WTC11 (cell line): Measurements from ENCODE around the gene DBN1. TPM values are rescaled to one million over a fixed set of nuclear protein-coding genes. Genes with fewer than 3 reads are reported as not detected.

ENCODE experiments used
- ATAC-seq: fragments of 200-7000 bp; cut with Tn5 transposase; 2 replicates; pipeline ENCODE4 v1.10.0; 2021; ENCODE audit warnings: mild to moderate bottlenecking, moderate library complexity
- CTCF ChIA-PET: fragments of 300-600 bp; sonication (Branson Sonifier 250); formaldehyde crosslinking; loops from one replicate; lab custom pipeline; 2021; ENCODE audit warnings: antibody characterized with exemption; lab: Charles Lee
- POLR2A ChIA-PET: fragments of 350-600 bp; sonication (Branson Sonifier 250); formaldehyde crosslinking; loops from one replicate; lab custom pipeline; 2021; ENCODE audit warnings: antibody characterized with exemption; lab: Charles Lee
- DNase-seq: peaks from one replicate; pipeline ENCODE4 v3.0.0; 2021; ENCODE audit warnings: low spot score
- H3K27ac Mint-ChIP-seq: 2 replicates; pipeline ENCODE4 v1.8.0; 2021; ENCODE audit warnings: mixed read lengths
- H3K27me3 Mint-ChIP-seq: 2 replicates; pipeline ENCODE4 v1.8.0; 2021; ENCODE audit warnings: low read depth, mild to moderate bottlenecking, moderate library complexity, mixed read lengths
- H3K36me3 Mint-ChIP-seq: 2 replicates; pipeline ENCODE4 v1.8.0; 2021; ENCODE audit warnings: mixed read lengths
- H3K4me1 Mint-ChIP-seq: 2 replicates; pipeline ENCODE4 v1.8.0; 2022; ENCODE audit warnings: mixed read lengths
- H3K4me3 Mint-ChIP-seq: 2 replicates; pipeline ENCODE4 v1.8.0; 2021; ENCODE audit warnings: mild to moderate bottlenecking, moderate library complexity, mixed read lengths
- H3K9me3 Mint-ChIP-seq: 2 replicates; pipeline ENCODE4 v1.8.0; 2021; ENCODE audit warnings: mixed read lengths
- CREM ChIP-seq: sonication (generic); formaldehyde crosslinking; IDR thresholded peaks from 2 replicates; pipeline ENCODE4 v1.8.1; 2022; ENCODE audit warnings: mild to moderate bottlenecking, missing genetic modification reagents, moderate library complexity
- ELF4 ChIP-seq: sonication (generic); formaldehyde crosslinking; IDR thresholded peaks from 2 replicates; pipeline ENCODE4 v1.8.1; 2022; ENCODE audit warnings: low read depth, mild to moderate bottlenecking, moderate library complexity, missing genetic modification reagents
- ETV6 ChIP-seq: sonication (generic); formaldehyde crosslinking; IDR thresholded peaks from 2 replicates; pipeline ENCODE4 v1.8.1; 2022; ENCODE audit warnings: mild to moderate bottlenecking, missing genetic modification reagents
- HMGA2 ChIP-seq: fragments of 250-450 bp; sonication (Bioruptor Pico); IDR thresholded peaks from 2 replicates; pipeline ENCODE4 v1.4.0; 2021; ENCODE audit warnings: mild to moderate bottlenecking, moderate library complexity
- JAZF1 ChIP-seq: fragments of 250-450 bp; sonication (Bioruptor Pico); IDR thresholded peaks from 2 replicates; pipeline ENCODE4 v1.9.0; 2021; ENCODE audit warnings: moderate library complexity, mild to moderate bottlenecking, inconsistent platforms
- NFATC4 ChIP-seq: fragments of 250-450 bp; sonication (Bioruptor Pico); IDR thresholded peaks from 2 replicates; pipeline ENCODE4 v1.9.0; 2021; ENCODE audit warnings: mild to moderate bottlenecking
- SOX15 ChIP-seq: fragments of 250-450 bp; sonication (Bioruptor Pico); IDR thresholded peaks from 2 replicates; pipeline ENCODE4 v1.9.0; 2021; ENCODE audit warnings: mild to moderate bottlenecking
- TCF7 ChIP-seq: sonication (generic); formaldehyde crosslinking; IDR thresholded peaks from 2 replicates; pipeline ENCODE4 v1.8.0; 2022; ENCODE audit warnings: mild to moderate bottlenecking, low read depth, missing genetic modification reagents, moderate library complexity
- TEAD4 ChIP-seq: sonication (generic); formaldehyde crosslinking; IDR thresholded peaks from 2 replicates; pipeline ENCODE4 v1.8.0; 2022; ENCODE audit warnings: mild to moderate bottlenecking, missing genetic modification reagents
- ZNF121 ChIP-seq: sonication (generic); formaldehyde crosslinking; IDR thresholded peaks from 2 replicates; pipeline ENCODE4 v1.8.0; 2023; ENCODE audit warnings: missing genetic modification reagents
- ZNF219 ChIP-seq: sonication (generic); formaldehyde crosslinking; IDR thresholded peaks from 2 replicates; pipeline ENCODE4 v1.8.0; 2023; ENCODE audit warnings: missing genetic modification reagents, mild to moderate bottlenecking, borderline replicate concordance
- ZNF317 ChIP-seq: sonication (generic); formaldehyde crosslinking; IDR thresholded peaks from 2 replicates; pipeline ENCODE4 v1.8.1; 2023; ENCODE audit warnings: low read depth, mild to moderate bottlenecking, moderate library complexity, missing genetic modification reagents, borderline replicate concordance
- ZNF396 ChIP-seq: fragments of 250-450 bp; sonication (Bioruptor Pico); IDR thresholded peaks from 2 replicates; pipeline ENCODE4 v1.8.0; 2021; ENCODE audit warnings: mild to moderate bottlenecking, moderate library complexity, borderline replicate concordance
- ZNF416 ChIP-seq: fragments of 250-450 bp; sonication (Bioruptor Pico); IDR thresholded peaks from 2 replicates; pipeline ENCODE4 v1.9.0; 2021; ENCODE audit warnings: mild to moderate bottlenecking, inconsistent platforms
- total RNA-seq: library from RNA; stranded (reverse); gene quantifications from 3 replicates; pipeline ENCODE4 v1.2.3, GENCODE V29; 2021
- TF ChIP-seq, protein P1 (sequence below): fragments of 250-450 bp; sonication (Bioruptor Pico); IDR thresholded peaks from 2 replicates; pipeline ENCODE4 v1.8.0; 2021; ENCODE audit warnings: mild to moderate bottlenecking
- TF ChIP-seq, protein P2 (sequence below): sonication (generic); formaldehyde crosslinking; IDR thresholded peaks from 2 replicates; pipeline ENCODE4 v1.8.1; 2023; ENCODE audit warnings: mild to moderate bottlenecking, missing genetic modification reagents, borderline replicate concordance
- TF ChIP-seq, protein P3 (sequence below): sonication (generic); formaldehyde crosslinking; IDR thresholded peaks from 2 replicates; pipeline ENCODE4 v1.8.0; 2022; ENCODE audit warnings: mild to moderate bottlenecking, missing genetic modification reagents
- TF ChIP-seq, protein P4 (sequence below): sonication (generic); formaldehyde crosslinking; IDR thresholded peaks from 2 replicates; pipeline ENCODE4 v1.8.0; 2023; ENCODE audit warnings: missing genetic modification reagents, mild to moderate bottlenecking, borderline replicate concordance
- TF ChIP-seq, protein P5 (sequence below): sonication (generic); formaldehyde crosslinking; IDR thresholded peaks from 2 replicates; pipeline ENCODE4 v1.8.1; 2022; ENCODE audit warnings: mild to moderate bottlenecking, missing genetic modification reagents, moderate library complexity, borderline replicate concordance
- TF ChIP-seq, protein P6 (sequence below): sonication (generic); formaldehyde crosslinking; IDR thresholded peaks from 2 replicates; pipeline ENCODE4 v1.8.0; 2023; ENCODE audit warnings: mild to moderate bottlenecking, missing genetic modification reagents

DBN1 gene
- total RNA-seq, 1 experiment from 2014 or later = 288 TPM

DNA sequence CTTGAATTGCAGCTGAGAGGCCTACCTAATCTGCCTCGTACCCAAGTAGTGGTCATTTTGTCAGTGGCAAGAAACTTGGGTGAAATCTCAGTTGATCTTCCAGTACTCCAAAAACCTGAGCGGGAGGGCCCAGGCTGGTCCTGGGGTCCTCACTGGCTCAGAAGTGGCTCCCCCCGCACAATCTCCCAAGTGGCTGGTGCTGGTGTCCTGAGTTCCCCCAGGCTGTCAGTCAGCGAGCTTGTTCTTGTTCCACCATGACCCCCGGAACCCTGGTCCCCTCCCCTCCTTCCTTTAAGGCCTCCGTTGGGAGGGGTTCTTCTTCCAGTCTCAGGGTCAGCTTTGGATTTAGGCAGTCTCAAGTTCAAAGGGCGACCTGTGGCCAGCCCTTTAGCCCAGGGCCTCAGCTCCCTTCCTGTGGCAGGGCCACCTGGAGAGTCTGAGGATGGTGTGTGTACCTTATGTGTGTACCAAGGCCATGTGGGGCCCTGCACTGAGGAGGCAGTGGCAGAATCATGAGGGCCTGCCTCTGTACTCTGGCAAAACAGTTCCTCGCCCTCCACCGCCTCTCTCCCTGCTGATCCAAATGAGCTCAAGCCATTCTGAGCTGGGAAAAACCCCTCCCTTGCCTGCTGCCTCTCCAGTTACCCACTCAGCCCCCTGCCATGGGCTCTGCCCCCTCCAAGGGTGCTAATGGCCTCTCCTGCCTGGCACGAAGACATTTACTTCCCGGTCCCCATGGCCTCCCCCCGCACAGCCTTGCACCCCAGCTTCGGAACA is 4.5 kb upstream of the DBN1 start (continued):
- TF ChIP-seq SOX15 (CRISPR knock-in tag) = no peak
- TF ChIP-seq ZNF121 (CRISPR knock-in tag) = no peak
- TF ChIP-seq TEAD4 = no peak
- no peak for TF ChIP-seq NFATC4 (CRISPR knock-in tag)
- TF ChIP-seq, protein P1, sequence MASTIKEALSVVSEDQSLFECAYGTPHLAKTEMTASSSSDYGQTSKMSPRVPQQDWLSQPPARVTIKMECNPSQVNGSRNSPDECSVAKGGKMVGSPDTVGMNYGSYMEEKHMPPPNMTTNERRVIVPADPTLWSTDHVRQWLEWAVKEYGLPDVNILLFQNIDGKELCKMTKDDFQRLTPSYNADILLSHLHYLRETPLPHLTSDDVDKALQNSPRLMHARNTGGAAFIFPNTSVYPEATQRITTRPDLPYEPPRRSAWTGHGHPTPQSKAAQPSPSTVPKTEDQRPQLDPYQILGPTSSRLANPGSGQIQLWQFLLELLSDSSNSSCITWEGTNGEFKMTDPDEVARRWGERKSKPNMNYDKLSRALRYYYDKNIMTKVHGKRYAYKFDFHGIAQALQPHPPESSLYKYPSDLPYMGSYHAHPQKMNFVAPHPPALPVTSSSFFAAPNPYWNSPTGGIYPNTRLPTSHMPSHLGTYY (CRISPR knock-in tag) = no peak
- TF ChIP-seq, protein P2, sequence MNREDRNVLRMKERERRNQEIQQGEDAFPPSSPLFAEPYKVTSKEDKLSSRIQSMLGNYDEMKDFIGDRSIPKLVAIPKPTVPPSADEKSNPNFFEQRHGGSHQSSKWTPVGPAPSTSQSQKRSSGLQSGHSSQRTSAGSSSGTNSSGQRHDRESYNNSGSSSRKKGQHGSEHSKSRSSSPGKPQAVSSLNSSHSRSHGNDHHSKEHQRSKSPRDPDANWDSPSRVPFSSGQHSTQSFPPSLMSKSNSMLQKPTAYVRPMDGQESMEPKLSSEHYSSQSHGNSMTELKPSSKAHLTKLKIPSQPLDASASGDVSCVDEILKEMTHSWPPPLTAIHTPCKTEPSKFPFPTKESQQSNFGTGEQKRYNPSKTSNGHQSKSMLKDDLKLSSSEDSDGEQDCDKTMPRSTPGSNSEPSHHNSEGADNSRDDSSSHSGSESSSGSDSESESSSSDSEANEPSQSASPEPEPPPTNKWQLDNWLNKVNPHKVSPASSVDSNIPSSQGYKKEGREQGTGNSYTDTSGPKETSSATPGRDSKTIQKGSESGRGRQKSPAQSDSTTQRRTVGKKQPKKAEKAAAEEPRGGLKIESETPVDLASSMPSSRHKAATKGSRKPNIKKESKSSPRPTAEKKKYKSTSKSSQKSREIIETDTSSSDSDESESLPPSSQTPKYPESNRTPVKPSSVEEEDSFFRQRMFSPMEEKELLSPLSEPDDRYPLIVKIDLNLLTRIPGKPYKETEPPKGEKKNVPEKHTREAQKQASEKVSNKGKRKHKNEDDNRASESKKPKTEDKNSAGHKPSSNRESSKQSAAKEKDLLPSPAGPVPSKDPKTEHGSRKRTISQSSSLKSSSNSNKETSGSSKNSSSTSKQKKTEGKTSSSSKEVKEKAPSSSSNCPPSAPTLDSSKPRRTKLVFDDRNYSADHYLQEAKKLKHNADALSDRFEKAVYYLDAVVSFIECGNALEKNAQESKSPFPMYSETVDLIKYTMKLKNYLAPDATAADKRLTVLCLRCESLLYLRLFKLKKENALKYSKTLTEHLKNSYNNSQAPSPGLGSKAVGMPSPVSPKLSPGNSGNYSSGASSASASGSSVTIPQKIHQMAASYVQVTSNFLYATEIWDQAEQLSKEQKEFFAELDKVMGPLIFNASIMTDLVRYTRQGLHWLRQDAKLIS (CRISPR knock-in tag) = no peak
- TF ChIP-seq, protein P3, sequence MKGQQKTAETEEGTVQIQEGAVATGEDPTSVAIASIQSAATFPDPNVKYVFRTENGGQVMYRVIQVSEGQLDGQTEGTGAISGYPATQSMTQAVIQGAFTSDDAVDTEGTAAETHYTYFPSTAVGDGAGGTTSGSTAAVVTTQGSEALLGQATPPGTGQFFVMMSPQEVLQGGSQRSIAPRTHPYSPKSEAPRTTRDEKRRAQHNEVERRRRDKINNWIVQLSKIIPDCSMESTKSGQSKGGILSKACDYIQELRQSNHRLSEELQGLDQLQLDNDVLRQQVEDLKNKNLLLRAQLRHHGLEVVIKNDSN (CRISPR knock-in tag) = no peak
- no peak for TF ChIP-seq ZNF416 (CRISPR knock-in tag)
- TF ChIP-seq JAZF1 = no peak
- TF ChIP-seq ZNF396 (CRISPR knock-in tag) = no peak
- TF ChIP-seq ZNF219 (CRISPR knock-in tag) = no peak
- TF ChIP-seq, protein P4, sequence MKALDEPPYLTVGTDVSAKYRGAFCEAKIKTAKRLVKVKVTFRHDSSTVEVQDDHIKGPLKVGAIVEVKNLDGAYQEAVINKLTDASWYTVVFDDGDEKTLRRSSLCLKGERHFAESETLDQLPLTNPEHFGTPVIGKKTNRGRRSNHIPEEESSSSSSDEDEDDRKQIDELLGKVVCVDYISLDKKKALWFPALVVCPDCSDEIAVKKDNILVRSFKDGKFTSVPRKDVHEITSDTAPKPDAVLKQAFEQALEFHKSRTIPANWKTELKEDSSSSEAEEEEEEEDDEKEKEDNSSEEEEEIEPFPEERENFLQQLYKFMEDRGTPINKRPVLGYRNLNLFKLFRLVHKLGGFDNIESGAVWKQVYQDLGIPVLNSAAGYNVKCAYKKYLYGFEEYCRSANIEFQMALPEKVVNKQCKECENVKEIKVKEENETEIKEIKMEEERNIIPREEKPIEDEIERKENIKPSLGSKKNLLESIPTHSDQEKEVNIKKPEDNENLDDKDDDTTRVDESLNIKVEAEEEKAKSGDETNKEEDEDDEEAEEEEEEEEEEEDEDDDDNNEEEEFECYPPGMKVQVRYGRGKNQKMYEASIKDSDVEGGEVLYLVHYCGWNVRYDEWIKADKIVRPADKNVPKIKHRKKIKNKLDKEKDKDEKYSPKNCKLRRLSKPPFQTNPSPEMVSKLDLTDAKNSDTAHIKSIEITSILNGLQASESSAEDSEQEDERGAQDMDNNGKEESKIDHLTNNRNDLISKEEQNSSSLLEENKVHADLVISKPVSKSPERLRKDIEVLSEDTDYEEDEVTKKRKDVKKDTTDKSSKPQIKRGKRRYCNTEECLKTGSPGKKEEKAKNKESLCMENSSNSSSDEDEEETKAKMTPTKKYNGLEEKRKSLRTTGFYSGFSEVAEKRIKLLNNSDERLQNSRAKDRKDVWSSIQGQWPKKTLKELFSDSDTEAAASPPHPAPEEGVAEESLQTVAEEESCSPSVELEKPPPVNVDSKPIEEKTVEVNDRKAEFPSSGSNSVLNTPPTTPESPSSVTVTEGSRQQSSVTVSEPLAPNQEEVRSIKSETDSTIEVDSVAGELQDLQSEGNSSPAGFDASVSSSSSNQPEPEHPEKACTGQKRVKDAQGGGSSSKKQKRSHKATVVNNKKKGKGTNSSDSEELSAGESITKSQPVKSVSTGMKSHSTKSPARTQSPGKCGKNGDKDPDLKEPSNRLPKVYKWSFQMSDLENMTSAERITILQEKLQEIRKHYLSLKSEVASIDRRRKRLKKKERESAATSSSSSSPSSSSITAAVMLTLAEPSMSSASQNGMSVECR (CRISPR knock-in tag) = no peak
- no peak for TF ChIP-seq ZNF317 (CRISPR knock-in tag)

DNA sequence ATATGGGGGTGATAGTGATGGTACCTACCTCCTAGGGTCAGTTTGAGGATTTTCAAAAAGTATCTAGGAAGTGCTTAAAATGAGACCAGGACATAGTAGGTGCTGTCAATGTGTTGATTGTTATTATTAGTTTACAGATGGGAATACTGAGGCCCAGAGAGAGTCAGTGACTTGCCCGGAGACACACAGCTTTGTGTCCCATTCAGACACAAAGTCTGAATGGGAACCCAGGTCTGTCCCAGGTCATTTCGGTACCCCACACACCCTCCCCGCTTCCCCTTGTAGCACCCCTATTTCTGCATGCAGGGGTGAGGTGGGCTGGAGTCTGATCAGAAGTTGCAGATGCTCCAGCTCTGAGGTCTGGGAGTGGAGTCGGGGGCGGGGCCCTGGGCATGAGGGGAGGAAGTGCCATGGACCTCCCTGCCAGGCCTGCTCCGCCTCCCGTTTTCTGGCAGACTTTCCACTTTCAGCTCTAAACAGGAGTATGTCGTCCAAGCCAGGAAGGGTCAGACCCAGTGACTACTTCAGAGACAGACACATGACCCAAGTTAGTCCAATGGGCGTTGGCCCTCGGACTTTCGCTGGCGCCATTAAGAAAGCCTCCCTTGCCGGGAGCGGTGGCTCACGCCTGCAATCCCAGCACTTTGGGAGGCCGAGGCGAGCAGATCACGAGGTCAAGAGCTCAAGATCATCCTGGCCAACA is 3.2 kb upstream of the DBN1 start:
- Mint-ChIP-seq H3K4me1 (peaks cover 33% of the 10 kb centered on the region), H3K4me3 (no peak overlapping the region), H3K27me3 (no peaks in the 10 kb centered on the region), H3K9me3 (no peaks in the 10 kb centered on the region), H3K27ac (no peak overlapping the region), H3K36me3 (no peaks in the 10 kb centered on the region)
- CTCF ChIA-PET = interaction anchor here (0.6 to 16.7 kb wide), 10 partner anchors 17 to 107 kb away, joined by 3 to 230 read pairs (median 8); partner anchors contain the start of gene PDLIM7
- no peak for DNase-seq
- no peak for ATAC-seq
- POLR2A ChIA-PET = interaction anchor here (1.5 to 5.9 kb wide), 3 partner anchors 17 to 50 kb away, joined by 3 to 43 read pairs (median 6); partner anchors contain the start of genes GRK6 and PDLIM7
- no peak for TF ChIP-seq CREM (CRISPR knock-in tag)
- TF ChIP-seq, protein P5, sequence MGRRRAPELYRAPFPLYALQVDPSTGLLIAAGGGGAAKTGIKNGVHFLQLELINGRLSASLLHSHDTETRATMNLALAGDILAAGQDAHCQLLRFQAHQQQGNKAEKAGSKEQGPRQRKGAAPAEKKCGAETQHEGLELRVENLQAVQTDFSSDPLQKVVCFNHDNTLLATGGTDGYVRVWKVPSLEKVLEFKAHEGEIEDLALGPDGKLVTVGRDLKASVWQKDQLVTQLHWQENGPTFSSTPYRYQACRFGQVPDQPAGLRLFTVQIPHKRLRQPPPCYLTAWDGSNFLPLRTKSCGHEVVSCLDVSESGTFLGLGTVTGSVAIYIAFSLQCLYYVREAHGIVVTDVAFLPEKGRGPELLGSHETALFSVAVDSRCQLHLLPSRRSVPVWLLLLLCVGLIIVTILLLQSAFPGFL (CRISPR knock-in tag) = no peak
- no peak for TF ChIP-seq ELF4
- TF ChIP-seq ETV6 (CRISPR knock-in tag) = no peak
- no peak for TF ChIP-seq JAZF1
- no peak for TF ChIP-seq HMGA2 (CRISPR knock-in tag)
- TF ChIP-seq, protein P6, sequence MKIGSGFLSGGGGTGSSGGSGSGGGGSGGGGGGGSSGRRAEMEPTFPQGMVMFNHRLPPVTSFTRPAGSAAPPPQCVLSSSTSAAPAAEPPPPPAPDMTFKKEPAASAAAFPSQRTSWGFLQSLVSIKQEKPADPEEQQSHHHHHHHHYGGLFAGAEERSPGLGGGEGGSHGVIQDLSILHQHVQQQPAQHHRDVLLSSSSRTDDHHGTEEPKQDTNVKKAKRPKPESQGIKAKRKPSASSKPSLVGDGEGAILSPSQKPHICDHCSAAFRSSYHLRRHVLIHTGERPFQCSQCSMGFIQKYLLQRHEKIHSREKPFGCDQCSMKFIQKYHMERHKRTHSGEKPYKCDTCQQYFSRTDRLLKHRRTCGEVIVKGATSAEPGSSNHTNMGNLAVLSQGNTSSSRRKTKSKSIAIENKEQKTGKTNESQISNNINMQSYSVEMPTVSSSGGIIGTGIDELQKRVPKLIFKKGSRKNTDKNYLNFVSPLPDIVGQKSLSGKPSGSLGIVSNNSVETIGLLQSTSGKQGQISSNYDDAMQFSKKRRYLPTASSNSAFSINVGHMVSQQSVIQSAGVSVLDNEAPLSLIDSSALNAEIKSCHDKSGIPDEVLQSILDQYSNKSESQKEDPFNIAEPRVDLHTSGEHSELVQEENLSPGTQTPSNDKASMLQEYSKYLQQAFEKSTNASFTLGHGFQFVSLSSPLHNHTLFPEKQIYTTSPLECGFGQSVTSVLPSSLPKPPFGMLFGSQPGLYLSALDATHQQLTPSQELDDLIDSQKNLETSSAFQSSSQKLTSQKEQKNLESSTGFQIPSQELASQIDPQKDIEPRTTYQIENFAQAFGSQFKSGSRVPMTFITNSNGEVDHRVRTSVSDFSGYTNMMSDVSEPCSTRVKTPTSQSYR (CRISPR knock-in tag) = no peak
- TF ChIP-seq TEAD4 = no peak
- no peak for TF ChIP-seq TCF7 (CRISPR knock-in tag)
